Sciatic nerve (tissue), 2 donors: ENCODE data around the gene KRTAP4-2. TPM values are rescaled to one million over a fixed set of nuclear protein-coding genes. Genes with fewer than 3 reads are reported as not detected.
"Not testable (repeated sequence)": the region's sequence is repeated elsewhere in the genome, so short reads cannot be mapped to it uniquely, and the experiment has no call there.

ENCODE experiments used
- ATAC-seq: fragments of 200-7000 bp; cut with Tn5 transposase; one replicate; pipeline ENCODE4 v1.9.1; 2020; ENCODE audit warnings: mild to moderate bottlenecking, moderate library complexity
- DNase-seq: peaks from one replicate; pipeline ENCODE4 v3.0.0-alpha.2; 2020; ENCODE audit warnings: low spot score
- intact Hi-C: fragments of 100-400 bp; cut with DNase I; formaldehyde crosslinking; loops from one replicate; pipeline ENCODE4 v1.14.2; 2022
- total RNA-seq: library from RNA; stranded (reverse); fragmentation: NEBNext Ultra II Directional; extraction: Animal tissue kit (Norgen Biotek cat#: 25700); gene quantifications from one replicate; pipeline ENCODE4 v1.2.1, GENCODE V29; 2021
- donor health status: DM: no; HTN: no; CAD: no.
- donor health status: DM: no; HTN: no; CAD: no.

KRTAP4-2 gene
- not detected for total RNA-seq

DNA sequence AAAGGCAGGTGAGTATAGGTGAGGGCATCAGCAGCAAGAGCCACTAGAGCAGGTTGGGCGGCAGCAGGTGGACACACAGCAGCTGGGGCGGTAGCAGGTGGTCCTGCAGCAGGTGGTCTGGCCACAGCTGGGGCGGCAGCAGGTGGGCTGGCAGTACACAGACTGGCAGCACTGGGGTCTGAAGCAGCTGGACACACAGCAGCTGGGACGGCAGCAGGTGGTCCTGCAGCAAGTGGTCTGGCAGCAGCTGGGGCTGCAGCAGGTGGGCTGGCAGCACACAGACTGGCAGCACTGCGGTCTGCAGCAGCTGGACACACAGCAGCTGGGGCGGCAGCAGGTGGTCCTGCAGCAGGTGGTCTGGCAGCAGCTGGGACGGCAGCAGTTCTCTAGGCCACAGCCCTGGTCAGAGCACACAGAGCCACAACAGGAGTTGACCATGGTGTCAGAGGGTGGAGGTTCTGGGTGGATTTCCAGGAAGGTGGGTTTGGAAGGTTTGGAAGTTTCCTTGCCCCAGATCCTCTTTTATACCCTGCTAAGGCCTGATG lies at the start of gene KRTAP4-2:
TSS of gene KRTAP4-2 (minus strand) at position 495 of the 545 bp plus-strand sequence. CDS start at position 438, 57 bp downstream.
- intact Hi-C loops, result no loop called here
- DNase-seq, result no peak

DNA sequence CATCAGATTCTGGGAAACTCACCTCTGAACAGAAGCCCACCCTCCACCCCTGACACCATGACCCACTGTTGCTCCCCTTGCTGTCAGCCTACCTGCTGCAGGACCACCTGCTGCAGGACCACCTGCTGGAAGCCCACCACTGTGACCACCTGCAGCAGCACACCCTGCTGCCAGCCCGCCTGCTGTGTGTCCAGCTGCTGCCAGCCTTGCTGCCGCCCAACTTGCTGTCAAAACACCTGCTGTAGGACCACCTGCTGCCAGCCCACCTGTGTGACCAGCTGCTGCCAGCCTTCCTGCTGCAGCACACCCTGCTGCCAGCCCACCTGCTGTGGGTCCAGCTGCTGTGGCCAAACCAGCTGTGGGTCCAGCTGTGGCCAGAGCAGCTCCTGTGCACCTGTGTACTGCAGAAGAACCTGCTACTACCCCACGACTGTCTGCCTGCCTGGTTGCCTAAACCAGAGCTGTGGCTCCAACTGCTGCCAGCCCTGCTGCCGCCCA lies 48.6 kb upstream of the KRTAP4-2 start, which contains the start of gene KRTAP9-2:
TSS of gene KRTAP9-2 (plus strand) at position 51 of the 498 bp plus-strand sequence. CDS start at position 58, 7 bp downstream.
- intact Hi-C loops, ATAC-seq, DNase-seq: not testable (repeated sequence)

More for the DNA sequence above, at the start of gene KRTAP4-2:
- ATAC-seq, result no peak

DNA sequence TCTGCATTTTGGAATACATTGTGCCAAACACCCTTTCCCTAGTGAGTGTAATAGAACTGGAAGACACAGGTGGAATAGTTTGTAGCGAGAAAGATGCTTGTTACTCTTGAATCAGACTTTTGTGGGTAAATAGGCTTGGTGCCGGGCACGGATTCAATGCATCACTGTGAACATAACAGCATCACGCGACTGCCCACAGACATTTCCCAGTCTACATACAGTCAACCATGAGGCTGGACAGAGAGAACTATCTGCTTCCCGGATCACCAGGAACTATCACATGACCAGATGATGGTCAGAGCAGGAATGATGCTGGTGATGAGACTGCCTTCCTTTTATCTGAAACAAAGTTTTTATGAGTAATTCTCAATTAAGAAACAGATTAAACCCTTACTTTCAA lies 48.0 kb upstream of the KRTAP4-2 start:
- no peak for DNase-seq
- intact Hi-C loops, result no loop called here
- no peak for ATAC-seq

GRCh38 chr17:41223821-41224220 lies 45.8 kb upstream of the KRTAP4-2 start:
- intact Hi-C loops, result no loop called here
- ATAC-seq (no peak), DNase-seq (no peak)

DNA sequence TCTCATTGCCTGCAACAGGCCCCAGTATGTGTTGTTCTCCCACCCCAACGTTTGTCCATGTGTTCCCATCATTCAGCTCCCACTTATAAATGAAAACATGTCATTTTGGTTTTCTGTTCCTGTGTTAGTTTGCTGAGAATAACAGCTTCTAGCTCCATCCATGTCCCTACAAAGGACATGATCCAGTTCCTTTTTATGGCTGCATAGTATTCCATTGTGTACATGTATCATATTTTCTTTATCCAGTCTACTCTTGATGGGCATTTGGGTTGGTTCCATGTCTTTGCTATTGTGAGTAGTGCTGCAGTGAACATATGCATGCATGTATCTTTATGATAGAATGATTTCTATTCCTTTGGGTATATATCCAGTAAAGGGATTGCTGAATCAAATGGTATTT lies 37.7 kb upstream of the KRTAP4-2 start:
- ATAC-seq, result no peak
- DNase-seq, result no peak
- intact Hi-C loops, result loop anchor here (2.0 kb wide), 1 partner anchor 67 kb away; the partner anchor contains the start of gene KRTAP4-5

DNA sequence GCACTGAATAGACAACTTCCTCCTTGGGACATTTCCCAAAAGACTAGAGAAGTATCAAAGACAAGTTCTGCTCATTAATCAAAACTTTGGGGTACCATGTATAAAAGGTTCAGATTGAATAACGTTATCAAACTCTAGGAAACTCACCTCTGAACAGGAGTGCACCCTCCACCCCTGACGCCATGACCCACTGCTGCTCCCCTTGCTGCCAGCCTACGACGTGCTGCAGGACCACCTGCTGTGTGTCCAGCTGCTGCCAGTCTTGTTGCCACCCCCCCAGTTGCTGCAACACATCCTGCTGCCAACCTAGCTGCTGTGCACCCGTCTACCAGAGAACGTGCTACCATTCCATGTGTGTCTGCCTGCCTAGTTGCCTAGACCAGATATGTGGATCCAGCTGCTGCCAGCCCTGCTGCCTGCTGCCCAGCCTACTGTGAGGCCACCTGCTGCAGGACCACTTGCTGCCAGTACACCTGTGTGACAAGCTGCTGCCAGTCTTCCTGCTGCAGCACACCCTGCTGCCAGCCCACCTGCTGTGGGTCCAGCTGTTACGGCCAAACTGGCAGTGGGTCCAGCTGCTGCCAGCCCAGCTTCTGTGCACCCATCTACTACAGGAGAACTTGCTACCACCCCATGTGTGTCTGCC lies 34.6 kb upstream of the KRTAP4-2 start:
- intact Hi-C loops, result no loop called here
- DNase-seq (no peak), ATAC-seq (no peak)

- intact Hi-C loops, result no loop called here
- ATAC-seq, result no peak
- no peak for DNase-seq
Observed at GRCh38 chr17:41211845-41212466, 33.9 kb upstream of the KRTAP4-2 start.

DNA sequence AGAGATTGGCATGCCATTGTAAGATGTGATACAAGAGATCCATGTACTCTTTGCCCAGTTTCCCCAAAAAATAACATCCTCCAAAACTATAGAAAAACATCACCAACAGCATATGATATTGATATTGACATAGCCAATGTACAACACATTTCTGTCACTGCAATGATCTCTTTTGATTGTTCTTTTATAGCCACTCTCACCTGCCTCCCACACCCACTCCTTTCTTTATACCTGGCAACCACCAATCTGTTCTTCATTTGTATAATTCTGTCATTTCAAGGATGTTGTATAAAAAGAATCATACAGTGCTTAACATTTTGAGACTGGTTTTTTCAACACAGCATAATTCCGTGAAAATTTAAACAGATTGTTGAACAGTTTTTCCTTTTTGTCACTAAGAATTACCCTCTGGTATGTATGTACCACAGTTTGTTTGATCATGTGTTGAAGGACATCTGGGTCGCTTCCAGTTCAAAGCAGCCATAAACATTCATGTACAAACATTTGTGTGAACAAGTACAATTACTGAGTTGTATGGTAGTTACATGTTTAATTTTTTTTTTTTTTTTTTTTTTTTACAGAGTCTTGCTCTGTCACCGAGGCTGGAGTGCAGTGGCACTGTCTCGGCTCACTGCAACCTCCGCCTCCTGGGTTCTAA lies 21.5 kb upstream of the KRTAP4-2 start:
- intact Hi-C loops, result no loop called here
- ATAC-seq, result no peak
- no peak for DNase-seq

DNA sequence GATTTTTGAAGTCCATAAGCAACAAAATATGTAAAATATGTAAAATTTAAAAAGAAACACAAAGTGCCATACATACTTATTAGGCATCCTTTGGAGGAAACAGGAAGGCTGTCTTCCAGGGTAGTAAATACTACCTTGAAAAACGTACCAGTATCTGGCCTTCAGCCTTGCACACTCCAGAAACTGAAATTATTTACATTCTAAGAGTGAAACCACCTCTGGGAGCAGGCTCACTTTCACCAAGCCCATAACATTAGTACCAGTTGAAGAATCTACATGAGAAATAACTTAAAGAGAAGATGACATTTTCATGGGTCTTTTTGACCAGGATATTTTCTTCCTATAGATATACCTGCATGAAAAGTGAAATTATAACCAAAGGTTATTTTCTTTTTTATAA lies 18.0 kb upstream of the KRTAP4-2 start:
- DNase-seq, result no peak
- ATAC-seq, result no peak
- intact Hi-C loops, result no loop called here

GRCh38 chr17:41190328-41190727 lies 12.3 kb upstream of the KRTAP4-2 start:
- intact Hi-C loops, result no loop called here
- DNase-seq (no peak), ATAC-seq (no peak)

- not testable (repeated sequence) for ATAC-seq
Observed at GRCh38 chr17:41189837-41190318, 11.9 kb upstream of the KRTAP4-2 start, which contains the start of gene KRTAP9-1. TSS of gene KRTAP9-1 (plus strand) at chr17:41189887. CDS start at chr17:41189887, 0 bp downstream.

DNA sequence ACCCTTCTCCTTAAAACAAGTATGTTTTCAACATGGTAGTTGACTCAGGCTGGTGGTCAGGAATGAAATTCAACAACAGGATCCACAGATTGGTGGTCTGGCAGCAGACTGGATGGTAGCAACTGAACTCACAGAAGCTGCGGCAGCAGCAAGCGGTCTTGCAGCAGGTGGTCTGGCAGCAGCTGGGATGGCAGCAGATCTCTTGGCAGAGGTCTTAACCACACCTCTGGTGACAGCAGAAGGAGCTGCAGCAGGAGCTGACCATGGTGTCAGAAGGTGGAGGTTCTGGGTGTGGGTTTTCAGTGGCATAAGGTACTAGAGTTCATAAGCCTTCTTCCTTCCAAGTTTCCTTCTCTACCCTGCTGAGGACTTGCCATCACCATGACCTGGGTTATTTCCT lies 8.9 kb upstream of the KRTAP4-2 start:
- no peak for ATAC-seq
- intact Hi-C loops, result no loop called here
- DNase-seq, result no peak

More at GRCh38 chr17:41189837-41190318, 11.9 kb upstream of the KRTAP4-2 start, which contains the start of gene KRTAP9-1:
- intact Hi-C loops, DNase-seq: not testable (repeated sequence)

GRCh38 chr17:41185001-41185400 lies 7.0 kb upstream of the KRTAP4-2 start:
- ATAC-seq, result no peak
- DNase-seq, result no peak
- intact Hi-C loops, result no loop called here

DNA sequence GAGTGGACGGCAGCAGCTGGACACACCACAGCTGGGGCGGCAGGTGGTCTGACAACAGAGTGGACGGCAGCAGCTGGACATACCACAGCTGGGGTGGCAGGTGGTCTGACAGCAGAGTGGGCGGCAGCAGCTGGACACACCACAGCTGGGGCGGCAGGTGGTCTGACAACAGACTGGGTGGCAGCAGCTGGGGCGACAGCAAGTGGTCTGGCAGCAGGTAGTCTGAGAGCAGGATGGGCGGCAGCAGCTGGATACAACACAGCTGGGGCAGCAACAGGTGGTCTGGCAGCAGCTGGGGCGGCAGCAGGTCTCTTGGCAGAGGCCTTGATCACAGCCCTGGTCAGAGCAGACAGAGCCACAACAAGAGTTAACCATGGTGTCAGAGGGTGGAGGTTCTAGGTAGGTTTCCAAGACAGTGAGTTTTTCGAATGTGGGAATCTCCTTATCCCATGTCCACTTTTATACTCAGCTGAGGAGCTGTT lies 6.5 kb upstream of the KRTAP4-2 start, which contains the start of gene KRTAP4-1:
TSS of gene KRTAP4-1 (minus strand) at position 432 of the 482 bp plus-strand sequence. CDS start at position 375, 57 bp downstream.
- no peak for DNase-seq
- ATAC-seq, result no peak
- intact Hi-C loops, result no loop called here

- intact Hi-C loops, result no loop called here
- ATAC-seq, result peak; percentile 62
Observed at GRCh38 chr17:41178843-41179616, 1.0 kb upstream of the KRTAP4-2 start.

GRCh38 chr17:41178341-41178740 lies 320 bp upstream of the KRTAP4-2 start:
- intact Hi-C loops, result no loop called here
- DNase-seq (no peak), ATAC-seq (peak; percentile 24)

More at GRCh38 chr17:41178843-41179616, 1.0 kb upstream of the KRTAP4-2 start:
- DNase-seq, result no peak

- no peak for DNase-seq
- intact Hi-C loops, result no loop called here
- no peak for ATAC-seq
Observed at GRCh38 chr17:41176744-41177387, 1.2 kb downstream of the KRTAP4-2 start.

DNA sequence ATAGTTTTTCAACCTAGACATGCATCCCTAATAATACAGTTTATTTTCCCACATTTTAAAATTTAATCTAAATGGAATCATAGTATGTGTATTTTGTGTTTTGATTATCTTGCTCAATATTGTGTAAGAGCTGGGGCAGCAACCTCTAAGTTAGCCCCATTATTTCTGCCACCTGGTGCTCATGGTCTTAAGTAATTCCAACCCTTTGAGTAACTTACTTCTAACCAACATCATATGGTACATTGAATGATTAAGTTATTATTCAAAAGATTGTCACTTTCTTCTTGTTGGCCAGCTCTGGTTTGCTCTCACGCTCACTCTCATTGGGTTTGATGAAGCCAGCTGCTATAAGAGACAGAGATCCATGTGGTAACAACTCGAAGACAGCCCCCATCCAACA lies 6.1 kb downstream of the KRTAP4-2 start:
- intact Hi-C loops, result no loop called here
- DNase-seq (no peak), ATAC-seq (no peak)
